Retina (tissue), 1 donor: ENCODE measurements around the gene APOM.

Source experiments
- DNase-seq: peaks from one replicate; pipeline ENCODE4 v3.0.0-alpha.2; 2016

APOM gene

DNA sequence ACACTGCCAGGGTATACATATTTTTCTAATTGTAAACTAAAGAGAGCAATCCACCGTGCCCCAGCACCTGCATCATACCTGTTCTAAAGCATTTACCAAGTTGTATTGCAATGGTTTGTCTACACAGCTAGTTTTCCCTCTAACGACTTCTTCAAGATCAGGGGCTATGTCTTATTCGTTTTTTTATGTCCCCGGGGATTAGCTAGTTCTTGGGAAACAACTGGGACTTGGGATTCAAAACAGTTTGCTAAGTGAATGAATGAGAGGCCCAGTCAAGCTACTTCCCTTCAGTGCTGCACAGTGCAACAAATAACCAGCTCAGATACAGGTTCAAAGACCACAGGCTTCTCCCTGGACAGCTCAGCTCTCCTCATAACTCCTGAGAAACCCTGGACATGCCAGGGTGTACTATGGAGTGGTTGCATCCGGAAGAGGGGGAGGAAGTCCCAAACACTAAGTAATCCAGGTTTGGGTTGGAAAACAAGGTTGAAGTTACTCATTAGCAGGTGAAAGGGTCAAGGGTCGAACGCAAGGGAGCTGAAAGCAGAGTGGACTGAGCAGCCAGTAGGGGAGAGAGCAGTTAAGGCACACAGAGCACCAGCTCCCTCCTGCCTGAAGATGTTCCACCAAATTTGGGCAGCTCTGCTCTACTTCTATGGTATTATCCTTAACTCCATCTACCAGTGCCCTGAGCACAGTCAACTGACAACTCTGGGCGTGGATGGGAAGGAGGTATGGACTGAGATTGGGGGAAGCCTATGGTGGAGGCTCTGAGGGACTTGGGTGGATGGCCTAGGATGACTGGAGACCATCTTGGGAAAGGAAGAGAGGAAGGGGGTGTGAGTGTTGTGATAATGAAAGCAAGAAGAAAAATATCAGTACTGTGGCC lies at the start of gene APOM:
Gene APOM, plus strand, starts transcription at position 546 of the 889 bp plus-strand sequence. Its CDS starts 73 bp downstream, at position 619.
- DNase-seq: no peak

DNA sequence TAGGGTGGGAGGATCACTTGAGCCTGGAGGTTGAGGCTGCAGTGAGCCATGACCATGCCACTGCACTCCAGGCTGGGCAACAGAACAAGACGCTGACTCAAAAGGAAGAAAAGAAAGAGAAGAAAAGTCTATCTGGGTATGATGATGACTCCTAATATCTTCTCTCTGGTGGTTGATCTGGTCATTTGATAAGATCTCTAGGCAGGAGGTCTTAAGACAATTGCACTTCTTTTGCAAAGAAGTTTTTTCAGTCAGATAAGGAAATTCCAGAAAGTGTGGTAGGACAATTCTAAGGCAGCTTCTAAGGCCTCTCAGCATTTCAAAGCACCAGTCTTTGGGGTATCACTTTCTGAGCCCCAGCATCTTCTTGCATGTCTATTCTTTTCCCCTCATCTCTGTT lies 48.4 kb upstream of the APOM start:
- DNase-seq: no peak

DNA sequence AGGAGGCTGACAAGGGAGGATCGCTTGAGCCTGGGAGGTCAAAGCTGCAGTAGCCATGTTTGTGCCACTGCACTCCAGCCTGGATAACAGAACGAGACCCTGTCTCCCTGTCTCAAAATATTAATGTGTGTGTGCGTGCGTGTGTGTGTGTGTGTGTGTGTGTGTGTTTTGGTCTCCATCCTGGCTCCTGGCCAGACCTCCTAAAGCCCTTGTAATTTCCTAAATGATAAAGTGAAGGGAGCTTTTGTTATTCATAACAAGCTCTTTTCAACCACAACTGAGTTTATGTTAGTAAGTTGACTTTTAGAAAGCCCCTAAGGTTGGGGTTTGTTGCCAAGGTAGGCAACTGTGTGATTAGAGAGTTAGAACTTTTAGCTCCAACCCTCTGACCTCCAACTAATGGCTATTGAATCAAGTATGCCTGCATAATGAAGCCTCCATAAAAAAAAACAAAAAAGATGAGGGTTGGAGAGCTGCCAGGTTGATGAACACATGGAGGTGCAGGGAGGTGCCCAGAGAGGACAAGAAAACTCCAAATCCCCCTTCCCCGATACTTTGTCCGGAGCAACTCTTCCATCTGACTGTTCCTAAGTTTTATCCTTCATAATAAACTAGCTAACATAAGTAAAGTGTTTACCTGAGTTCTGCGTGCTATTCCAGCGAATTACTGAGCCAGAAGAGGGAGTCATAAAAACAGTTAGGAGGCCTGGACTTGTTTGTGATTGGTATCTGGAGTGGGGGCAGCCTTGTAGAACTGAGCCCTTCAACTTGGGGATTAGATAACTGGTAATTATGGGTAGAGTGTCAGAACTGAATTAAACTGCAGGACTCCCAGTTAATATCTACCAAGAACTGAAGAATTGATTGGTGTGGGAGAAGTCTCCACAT lies 45.9 kb upstream of the APOM start:
- no peak for DNase-seq

DNA sequence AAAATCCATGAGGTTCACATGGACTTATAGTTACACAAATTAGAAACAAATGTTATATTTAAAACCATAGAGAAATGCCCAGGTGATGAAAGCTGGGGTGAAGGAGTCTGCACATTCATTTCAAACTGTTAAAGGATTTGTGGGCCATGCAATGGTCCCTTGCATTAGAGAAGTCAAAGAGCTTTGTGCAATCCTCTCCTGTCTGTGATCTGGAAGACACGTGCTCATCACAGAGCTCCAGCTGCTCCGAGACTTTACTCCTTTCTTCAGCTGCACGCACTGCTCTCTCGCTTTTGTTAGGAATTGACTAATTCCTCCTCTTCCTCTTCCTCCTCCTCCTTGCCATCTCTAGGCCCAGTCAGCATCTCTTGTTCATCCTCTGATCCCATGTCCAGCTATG lies 44.7 kb upstream of the APOM start:
- DNase-seq: no peak

DNA sequence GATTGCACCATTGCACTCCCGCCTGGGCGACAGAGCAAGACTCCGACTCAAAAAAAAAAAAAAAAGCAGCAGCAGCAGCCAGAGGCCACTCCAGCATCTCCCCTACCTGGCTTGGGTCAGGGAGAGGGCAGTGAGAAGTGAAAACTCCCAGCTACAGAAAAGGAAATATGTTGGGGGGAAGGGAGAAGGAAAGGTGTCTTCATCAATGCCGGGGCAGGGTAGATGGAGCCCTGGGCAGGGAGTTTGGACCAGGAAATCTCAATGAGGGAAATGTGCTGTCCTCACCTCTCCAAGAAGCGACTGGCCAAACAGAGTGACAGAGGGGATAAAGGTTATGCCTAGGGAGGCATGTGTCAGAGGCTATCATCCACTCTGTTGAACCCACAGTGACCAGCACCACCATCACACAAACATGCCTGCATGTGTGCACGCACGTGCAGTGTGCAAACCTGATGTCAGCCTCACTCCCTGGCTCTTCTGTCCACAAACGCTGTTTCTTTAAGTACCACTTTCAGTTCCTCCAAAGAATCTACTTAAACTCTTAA lies 41.5 kb upstream of the APOM start:
- DNase-seq: no peak

DNA sequence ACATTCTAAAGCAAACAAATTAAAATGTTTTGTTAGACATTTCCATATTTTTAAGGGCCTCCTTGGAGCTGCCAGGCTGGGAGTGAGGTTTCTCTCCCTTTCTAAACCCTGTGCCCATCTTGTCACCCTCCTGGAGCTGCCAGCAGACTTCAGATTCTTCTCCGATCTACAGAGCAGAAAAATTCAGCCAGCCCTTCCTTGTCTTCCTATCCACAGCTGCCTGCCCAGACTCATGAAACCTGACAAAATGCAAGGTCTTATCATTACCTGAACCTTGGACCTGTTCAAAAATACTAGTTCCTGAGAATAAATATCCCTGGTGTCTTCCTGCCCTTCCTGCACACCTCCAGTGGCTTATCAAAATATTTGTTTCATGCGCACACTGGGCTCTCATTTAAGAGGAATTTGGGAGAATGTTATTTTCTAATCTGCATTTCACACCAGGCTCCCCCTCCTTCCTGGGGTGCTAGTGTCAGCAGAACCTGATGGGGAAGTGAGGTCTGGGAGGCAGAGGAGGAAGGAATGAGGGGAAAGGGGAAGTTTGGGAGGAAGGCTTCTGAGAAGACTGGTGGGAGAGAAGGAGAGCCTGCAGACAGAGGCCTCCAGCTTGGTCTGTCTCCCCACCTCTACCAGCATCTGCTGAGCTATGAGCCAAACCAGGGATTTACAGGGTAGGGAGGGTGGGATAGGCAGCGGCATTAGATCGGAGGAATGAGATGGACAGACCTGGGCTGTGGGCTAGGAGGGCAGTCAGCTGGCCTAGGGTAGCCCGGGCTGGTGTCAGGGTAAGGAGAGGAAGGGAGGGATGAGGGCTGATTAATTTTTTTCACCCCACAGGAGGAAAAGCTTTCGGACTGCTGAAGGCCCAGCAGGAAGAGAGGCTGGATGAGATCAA lies 40.8 kb upstream of the APOM start, which contains the start of gene AIF1:
Gene AIF1, plus strand, starts transcription at position 551 of the 895 bp plus-strand sequence. Its CDS starts 96 bp downstream, at position 647.
- DNase-seq: no peak

DNA sequence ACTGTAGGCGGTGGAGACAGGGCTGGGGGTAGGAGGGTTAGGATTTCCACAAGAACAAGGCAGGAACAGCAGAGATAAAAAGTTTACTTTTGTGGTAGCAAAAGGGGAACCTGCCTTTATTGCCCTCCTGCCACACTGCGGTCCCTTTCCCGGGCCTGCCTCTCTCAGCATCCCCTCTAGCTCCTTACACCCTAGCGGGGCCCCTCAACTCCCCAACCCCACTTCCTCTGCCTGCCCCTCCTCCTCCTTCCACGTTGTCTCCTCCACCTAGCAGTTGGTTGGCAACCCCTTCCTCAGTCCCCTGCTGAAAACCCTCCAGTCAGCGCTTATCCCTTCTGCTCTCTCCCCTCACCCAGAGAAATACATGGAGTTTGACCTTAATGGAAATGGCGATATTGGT lies 39.9 kb upstream of the APOM start:
- no peak for DNase-seq

DNA sequence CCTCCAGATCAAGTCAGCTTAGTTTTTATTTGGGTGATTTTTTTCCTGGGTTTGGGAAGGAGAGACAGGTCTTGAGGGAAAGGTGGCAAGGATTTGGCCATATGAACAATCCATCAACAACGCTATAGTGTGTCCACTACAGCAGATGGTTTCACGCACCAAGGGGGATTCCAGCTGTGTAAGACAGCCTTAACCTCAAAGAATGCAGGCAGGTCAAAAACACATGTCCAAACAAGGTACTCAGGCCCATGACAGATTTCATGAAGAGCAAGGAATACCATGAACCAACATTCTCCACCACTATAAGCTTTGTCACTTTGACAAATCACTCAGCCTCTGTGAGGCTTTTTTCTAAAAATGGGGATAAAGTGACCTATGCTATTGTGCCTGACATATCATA lies 38.7 kb upstream of the APOM start:
- no peak for DNase-seq

DNA sequence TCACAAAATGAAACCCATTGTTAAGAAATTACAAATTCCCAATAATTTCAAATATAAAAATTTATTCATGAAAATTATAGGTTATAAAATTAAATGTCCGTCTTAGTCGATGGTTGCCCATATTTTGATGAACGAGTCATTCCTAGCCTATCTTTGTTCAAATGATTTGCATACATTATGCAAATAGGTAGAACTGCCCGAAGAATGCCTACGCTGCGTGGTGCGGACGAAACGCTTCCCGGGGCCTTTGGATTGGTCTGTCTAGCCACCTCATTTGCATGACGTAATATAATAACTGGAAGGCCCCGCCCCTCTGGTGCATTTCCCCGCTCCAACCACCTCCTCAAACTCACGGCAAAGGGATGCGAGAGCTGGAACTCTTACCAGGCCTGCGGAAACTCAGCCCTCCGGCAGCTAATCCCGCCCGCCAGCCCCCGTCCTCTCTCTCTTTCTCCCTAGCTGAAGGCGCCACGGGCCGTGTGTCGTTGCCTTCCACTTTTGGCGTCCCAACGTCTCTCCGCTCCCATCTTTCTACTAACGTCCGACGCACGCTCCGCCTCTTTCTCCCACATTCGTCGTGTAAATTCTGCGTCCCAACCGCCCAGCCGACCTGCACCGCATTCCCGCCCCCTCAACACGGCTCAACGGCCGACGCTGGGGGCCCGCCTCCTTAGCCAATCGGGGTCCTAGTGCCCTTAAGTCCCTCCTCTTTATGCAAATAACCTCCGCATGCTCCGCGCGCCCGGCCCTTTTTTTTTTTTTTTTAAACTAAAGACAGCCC lies 35.7 kb upstream of the APOM start:
- DNase-seq: peak; percentile 99

DNA sequence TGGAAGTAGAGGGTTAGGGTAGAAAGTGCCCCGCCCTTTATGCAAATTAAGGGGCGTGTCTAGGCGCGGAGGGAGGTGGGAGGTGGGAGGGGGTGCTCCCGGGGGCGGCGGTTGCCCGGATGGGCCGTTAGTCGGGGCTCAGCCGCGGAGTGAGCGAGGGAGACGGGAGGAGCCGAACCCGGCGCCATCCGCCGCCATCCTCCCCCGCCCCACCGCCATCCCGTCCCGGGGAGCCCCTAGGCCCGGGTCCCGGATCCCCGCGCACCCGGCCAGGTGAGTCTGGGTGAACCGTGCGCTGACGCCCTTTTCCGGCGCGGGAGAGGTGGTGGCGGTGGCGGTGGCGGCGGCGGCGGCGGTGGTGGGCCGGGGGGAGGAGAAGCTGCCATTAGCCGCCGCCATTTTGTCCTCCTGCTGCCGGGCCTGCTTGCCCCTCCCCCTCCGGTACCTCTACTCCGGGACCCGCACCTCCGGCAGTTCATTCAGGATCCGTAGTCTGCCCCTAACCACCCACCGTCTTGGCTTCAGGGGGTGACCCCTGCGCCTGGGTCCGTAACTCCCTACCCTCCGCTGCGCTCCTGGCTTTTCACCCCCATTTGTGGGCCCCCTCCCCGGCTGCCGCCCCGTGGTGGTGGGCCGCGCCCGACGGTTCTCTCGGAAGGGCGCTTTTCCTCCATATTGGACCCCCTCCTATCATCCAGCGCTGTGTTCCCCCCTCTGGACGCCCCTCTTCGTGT lies 34.9 kb upstream of the APOM start, which contains the start of gene PRRC2A:
Gene PRRC2A, plus strand, starts transcription at position 130 of the 734 bp plus-strand sequence. CDS start 2,075 bp downstream, outside the sequence.
- DNase-seq: peak; percentile 87

DNA sequence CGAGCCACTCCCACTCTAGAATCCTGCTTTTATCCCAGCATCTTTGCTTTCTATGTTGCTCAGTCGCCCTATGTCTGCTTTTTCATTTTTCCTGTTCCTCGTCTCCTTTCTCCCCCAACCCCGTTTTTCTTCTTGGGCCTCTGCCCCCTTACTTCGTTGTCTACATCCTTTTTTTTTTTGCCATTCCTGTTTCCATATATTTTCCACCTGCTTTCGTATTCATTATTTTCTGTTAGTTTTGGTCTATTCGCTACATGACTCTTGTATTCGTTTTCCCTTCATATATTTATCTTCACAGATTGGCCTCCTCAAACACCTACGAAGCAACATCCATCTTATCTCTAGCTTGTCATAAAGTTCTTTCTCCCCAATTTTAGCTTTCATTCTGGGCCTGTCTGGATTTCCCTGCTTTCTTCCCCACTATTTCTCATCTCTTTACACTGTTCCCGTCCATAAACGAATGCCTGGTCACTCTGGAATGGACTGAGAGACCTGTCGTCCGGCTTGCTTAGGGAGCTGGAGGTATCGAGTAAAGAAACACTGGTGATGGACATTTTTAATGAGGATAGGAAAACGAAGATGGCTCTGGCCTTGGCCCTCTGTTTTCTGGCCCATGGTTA lies 34.3 kb upstream of the APOM start:
- DNase-seq: peak; percentile 31

DNA sequence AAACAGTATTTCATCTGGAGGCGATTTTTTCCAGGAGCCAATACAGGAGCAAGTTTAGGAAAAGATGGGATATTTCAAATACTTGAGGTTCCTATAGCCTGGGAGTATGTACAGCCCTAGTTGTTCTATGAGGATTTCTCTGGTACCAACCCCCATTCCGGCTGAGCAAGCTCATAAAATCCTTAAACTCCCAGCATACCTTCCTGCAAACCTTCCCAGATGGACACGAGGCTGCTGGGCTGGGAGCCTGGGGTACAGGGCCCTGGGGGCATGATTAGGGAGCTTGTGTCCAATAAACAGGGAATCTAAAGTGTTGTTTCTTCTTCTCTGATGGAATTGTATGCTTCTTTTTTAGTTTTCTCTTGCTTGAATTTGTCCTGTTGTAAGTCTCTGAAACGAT lies 33.7 kb upstream of the APOM start:
- no peak for DNase-seq

DNA sequence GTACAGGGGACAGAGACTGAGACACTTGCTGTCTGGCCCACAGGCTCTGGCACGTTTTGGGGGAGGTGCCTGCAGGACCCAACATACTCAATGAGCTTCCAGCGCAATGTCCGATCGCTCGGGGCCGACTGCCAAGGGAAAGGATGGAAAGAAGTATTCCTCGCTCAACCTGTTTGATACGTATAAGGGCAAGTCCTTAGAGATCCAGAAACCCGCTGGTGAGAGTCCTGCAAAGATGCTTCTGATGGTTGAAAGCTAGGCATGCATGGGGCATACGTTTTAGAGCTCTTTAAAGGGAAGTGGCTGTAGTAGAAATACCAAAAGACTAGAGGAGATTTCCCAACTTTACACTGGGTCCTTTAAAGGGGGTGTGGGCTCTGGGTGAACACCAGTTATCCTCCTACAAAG lies 33.0 kb upstream of the APOM start:
- no peak for DNase-seq

DNA sequence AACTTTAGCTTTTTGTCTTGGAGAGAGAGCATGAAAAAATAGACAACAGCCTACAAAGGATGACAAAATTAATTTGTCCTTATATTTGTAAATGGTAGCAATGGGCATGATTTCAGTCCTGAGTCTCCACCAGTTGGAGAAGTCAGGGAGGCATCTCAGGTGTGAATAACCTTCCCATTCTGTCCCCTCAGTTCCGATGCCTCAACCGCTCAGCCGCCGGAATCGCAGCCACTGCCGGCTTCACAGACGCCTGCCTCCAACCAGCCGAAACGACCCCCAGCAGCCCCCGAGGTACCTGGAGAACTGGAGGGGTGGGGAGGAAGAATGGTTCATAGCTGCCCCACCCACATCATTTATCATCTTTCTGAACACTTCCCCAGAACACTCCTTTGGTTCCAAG lies 31.6 kb upstream of the APOM start:
- DNase-seq: no peak

DNA sequence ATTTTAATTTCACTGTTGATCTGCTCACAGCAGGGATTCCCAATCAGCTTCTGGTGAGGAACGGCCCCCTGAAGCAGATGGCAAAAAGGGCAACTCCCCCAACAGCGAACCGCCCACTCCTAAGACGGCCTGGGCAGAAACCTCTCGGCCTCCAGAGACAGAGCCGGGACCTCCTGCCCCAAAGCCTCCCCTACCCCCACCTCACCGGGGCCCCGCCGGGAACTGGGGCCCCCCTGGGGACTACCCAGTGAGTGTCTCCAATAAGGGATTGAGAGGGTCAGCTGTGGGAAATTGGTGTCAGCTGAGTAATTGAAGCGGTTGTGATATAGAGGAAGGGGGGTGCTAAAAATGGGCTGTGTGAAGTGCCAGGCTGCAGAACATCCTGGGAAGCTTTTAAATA lies 28.7 kb upstream of the APOM start:
- DNase-seq: no peak

DNA sequence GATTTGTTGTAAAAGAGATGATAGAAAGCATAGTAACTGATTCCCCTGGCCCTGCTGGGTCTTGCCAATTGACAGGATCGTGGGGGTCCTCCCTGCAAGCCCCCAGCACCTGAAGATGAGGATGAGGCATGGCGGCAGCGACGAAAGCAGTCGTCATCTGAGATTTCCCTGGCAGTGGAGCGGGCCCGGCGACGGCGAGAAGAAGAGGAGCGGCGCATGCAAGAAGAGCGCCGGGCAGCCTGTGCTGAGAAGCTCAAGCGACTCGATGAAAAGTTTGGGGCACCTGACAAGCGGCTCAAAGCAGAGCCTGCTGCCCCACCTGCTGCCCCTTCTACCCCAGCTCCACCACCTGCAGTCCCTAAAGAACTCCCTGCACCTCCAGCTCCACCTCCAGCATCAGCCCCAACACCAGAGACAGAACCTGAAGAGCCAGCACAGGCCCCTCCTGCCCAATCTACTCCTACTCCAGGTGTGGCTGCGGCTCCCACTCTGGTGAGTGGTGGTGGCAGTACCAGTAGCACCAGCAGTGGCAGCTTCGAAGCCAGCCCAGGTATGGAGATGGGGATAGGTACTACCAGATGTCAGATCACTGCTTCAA lies 27.9 kb upstream of the APOM start:
- no peak for DNase-seq

DNA sequence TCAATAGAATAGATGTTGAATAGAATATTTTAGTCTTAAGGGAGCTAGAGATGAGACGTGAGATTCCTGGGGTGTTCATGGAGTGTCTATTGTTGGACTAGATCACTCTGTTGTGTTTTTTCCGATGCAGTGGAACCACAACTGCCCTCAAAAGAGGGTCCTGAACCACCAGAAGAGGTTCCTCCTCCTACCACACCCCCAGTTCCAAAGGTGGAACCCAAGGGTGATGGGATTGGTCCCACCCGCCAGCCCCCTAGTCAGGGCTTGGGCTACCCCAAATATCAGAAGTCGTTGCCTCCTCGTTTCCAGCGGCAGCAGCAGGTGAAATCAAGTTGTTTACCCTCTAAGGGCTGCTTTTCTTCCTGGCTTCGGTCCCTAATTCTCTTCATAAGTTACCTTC lies 26.7 kb upstream of the APOM start:
- no peak for DNase-seq

DNA sequence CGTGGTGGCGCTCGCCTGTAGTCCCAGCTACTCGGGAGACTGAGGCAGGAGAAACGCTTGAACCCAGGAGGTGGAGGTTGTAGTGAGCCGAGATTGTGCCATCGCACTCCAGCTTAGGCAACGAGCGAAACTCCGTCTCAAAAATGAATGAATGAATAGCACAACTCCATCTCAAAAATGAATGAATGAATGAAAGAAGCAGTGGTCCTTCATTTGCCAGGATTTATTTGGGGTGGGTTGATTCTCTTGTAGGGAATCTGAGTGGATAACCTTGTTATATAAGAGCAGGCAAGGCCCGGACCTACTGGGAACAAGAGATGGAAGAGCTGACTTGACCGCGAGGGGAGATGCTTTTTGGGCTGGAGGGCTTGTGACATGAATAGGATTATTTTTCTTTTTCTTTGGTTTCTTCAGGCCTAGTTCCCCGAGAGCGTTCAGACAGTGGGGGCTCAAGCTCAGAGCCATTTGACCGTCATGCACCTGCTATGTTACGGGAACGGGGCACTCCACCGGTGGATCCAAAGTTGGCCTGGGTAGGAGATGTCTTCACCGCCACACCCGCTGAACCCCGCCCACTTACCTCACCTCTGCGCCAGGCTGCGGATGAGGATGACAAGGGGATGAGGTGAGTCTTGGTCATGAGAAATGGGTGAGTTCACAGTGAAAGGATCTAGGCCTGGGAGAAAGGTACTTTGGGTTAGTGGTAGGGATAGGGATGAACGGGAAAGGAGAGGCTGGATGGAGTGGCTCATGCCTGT lies 25.3 kb upstream of the APOM start:
- DNase-seq: no peak

DNA sequence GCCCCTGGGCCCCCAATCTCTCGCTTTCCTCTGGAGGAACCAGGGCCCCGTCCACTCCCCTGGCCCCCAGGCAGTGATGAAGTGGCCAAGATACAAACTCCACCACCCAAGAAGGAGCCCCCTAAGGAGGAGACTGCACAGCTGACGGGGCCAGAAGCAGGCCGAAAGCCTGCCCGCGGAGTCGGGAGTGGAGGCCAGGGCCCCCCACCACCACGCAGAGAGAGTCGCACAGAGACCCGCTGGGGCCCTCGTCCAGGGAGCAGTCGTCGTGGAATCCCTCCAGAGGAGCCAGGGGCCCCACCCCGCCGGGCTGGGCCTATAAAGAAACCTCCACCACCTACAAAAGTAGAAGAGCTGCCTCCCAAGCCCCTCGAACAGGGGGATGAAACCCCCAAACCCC lies 24.5 kb upstream of the APOM start:
- no peak for DNase-seq
